ENCODE measurements around the gene RCAN2.

GRCh38 chr6:46246727-46247126, 244.5 kb downstream of the RCAN2 start:
- TF ChIP-seq POLR2AphosphoS5 (IDR thresholded peaks at IDR 0.05) = no peak
- TF ChIP-seq CTCF (IDR thresholded peaks at IDR 0.05) = no peak
- no peak for TF ChIP-seq POLR2A (IDR thresholded peaks at IDR 0.05)
- TF ChIP-seq EP300 (IDR thresholded peaks at IDR 0.05) = no peak
